OCI-M2 (cell line): Measurements from ENCODE around the gene HS3ST1.
"Not testable (repeated sequence)": the region's sequence is repeated elsewhere in the genome, so short reads cannot be mapped to it uniquely, and the experiment has no call there.

ENCODE experiments used
- DNase-seq: peaks from one replicate; lab custom pipeline; 2025; ENCODE audit not compliant: unreplicated experiment; lab: John Stamatoyannopoulos, UW

The HS3ST1 gene

DNA sequence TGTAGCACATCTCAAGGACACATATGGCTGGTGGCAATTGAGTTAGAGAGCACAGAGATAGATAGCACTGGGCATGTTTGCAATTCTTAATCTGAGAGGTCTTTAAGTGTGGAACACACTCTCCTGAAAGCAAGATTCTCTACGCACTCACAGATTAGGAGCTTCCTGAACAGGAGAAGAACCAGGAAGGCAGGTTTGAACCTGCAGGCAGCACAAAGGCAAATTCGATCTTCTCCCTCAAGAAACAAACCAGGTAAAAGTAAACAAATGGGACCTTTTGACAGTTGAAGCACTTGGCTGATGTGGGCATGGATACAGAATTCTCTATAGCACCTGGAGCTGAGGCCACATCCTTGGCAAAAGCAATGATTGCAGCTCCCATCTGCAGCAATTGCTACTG lies 24.3 kb downstream of the HS3ST1 start:
- no peak for DNase-seq

DNA sequence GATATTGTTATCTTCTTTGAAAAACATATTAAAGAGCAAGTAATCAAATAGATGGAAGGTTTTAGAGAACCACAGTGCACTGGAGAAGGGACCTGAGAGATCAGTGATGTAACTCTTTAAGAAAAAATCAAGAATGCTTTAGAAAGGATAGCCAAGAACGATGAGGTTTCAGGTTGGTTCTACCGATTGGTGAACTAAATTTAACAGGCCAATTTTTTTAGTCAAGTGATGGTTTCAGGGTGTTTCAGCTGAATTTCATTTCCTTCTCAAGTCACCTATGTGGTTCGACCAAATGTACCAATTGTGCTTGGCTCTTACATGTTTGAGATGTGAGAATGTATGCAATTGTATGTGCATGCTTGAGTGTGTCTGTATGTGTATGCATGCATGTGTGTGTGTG lies 26.5 kb downstream of the HS3ST1 start:
- no peak for DNase-seq

DNA sequence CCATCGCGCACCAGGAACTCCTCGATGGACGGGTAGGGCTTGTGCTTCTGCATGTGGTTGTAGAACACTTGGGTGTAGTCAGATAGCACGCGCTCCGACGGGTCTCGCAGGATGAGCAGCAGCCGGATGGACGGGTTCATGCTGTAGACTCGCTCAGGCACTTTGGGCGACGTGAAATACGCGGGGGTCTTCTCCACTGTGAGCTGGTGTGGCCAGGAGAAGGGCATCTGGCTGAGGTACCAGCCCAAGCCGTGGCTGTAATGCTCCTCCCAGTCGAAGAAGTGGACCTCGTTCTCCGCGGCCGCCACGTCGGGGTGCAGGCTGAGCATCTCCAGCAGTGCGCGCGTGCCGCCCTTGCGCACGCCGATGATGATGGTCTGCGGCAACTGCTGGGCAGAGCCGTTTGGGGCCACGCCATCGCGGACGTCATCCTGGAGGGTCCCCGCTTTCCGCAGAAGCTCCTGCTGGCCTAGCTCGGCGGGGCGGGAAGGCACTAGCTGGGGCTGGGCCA lies 29.2 kb downstream of the HS3ST1 start:
- DNase-seq, result no peak

DNA sequence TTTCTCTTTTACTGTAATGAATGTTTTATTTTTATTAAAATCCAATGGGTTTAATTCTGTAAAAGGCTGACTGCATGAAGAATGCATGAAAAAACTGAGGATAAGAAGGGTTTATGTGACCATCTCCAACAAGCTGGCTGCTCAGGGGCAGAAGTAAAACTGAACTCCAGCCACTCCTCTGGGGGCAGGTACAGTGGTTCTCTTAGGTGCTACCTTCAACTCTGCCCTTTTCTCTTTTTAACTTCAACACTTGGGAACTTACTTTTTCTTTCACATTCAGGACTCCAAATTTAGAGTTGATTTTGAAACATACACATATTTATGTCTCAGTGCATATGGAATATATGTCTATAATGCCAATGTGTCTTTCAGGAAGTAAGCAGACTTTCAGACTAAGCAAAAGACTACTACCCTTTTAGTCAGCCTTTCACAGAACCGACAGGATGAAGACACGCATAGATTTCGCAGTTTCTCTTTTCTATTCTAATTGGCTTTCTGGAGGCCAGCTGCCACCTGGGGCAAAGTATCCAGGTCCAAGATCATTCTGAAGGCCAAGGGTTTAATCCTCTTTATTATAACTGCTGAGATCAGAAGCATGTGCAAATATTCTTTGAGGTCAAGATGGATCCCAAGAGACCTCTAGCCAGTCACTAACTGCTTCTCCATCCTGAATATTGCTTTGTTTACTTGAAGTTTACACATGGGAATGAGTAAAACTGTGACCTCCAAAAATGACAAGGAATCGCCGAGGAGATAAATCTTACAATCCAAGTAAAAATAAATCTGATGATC lies 30.7 kb downstream of the HS3ST1 start:
- DNase-seq, result no peak

DNA sequence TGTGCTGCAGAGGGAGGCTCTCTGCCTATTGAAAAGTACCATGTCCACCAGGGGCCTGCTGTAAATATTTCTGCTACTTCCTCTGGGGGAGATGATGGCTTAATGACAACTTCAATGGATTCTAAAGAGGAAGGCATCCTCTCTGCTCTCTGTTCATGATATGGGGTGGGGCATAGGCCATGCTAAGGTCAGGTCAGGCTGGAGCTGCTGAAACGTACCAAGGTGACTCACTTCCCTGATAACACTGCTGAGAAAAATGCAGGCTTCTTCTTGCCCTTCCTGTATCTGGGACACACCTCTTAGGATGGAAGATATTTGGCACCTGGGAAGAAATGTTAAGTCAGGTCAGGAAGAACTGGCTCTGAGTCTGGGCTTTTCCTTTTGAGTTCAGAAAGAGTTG lies 31.5 kb downstream of the HS3ST1 start:
- DNase-seq, result no peak

DNA sequence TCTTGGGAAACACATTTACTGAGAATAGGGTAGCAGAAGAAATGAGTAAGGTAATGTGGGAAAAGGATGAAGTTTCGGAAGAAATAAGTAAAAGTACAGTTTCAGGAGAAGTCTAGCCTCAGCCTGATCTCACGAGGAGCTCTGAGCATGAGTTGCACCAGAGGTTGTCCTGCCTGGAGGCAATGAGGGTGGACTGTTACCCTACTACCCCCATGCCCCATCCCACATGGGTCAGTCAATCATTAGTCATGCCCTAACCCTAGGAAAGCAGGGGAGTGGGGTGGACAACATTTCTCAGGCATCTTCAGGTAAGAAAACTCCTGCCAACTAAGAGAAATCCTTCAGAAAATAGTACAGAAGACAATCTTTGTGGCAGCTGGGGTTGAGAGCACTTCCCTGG lies 35.1 kb downstream of the HS3ST1 start:
- no peak for DNase-seq

DNA sequence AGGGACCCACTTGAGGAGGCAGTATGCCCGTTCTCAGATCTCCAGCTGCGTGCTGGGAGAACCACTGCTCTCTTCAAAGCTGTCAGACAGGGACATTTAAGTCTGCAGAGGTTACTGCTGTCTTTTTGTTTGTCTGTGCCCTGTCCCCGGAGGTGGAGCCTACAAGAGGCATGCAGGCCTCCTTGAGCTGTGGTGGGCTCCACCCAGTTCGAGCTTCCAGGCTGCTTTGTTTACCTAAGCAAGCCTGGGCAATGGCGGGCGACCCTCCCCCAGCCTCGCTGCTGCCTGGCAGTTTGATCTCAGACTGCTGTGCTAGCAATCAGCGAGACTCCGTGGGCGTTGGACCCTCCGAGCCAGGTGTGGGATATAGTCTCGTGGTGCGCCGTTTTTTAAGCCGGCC lies 44.6 kb downstream of the HS3ST1 start:
- DNase-seq, result not testable (repeated sequence)

DNA sequence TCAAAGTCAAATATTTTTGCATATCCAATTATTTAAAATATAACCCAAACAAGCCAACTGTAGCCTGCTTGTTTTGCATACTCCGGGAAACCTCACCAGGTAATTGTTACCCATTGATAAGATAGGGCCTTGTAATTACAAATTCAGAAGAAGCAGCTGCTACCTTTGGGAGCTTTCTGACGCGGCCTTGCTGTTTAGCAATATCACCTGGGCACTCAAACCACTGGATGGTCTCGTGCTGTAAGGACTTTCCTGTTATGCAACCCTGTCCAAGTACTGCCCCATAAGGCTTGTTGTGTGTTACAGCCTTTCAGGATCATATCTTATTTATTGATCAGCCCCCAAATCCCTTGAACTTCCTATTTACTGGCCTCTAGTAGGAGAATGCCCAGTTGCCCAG lies 52.1 kb downstream of the HS3ST1 start:
- no peak for DNase-seq

DNA sequence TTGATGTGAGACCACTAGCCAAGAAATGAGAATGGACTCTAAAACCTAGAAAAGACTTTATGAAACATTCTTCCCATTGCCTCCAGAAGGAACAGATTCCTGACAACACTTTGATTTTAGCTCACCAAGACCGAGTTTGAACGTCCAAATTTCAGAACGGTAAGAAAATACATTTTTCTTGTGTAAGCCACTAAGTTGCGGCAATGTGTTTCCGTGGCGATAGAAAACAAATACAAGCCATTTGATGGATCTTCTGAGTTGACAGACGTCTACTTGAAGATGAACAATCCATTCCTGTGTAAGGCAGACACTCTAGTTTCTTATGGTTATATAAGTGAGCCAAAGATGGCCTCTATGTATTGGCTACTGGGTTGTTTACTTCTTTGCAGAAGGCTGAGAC lies 52.5 kb downstream of the HS3ST1 start:
- DNase-seq, result no peak

DNA sequence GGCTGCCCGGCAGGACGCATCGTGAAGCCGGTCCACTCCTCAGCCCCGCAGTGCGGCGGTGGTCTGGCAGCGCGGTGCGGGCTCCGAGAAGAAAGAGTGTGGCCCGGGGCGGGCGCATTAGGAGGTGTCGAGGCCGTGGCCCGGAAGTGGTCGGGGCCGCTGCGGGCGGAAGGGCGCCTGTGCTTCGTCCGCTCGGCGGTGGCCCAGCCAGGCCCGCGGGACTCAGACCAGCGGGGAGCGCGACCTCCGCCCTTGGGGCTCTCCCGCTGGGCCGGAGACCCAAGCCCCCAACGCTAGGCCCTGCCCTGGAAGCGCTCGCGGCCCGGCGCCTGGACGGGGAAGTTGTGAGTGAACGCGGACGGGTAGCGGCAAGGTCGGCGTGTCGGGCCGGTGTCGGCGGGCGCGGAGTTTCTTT lies 60.0 kb downstream of the HS3ST1 start:
- no peak for DNase-seq

DNA sequence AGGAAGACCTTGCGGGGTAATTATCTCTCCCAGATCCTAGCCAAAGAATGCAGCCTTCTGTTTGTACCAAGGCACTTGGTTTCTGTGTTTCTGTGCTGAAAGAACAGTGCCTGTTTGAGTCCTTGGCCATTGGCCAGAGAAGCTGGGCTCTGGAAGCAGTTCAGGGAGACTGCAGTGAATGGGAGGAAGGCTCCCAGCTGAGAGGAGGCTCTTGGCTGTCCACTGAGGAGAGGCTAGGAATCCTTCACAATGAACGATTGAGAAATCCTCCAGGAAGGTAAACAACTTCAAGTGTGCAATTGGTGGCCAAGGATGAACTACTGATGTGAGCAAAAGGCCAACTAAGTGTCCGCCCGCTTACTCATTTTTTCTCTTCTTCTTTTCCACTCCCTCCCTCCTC lies 61.3 kb downstream of the HS3ST1 start:
- no peak for DNase-seq

DNA sequence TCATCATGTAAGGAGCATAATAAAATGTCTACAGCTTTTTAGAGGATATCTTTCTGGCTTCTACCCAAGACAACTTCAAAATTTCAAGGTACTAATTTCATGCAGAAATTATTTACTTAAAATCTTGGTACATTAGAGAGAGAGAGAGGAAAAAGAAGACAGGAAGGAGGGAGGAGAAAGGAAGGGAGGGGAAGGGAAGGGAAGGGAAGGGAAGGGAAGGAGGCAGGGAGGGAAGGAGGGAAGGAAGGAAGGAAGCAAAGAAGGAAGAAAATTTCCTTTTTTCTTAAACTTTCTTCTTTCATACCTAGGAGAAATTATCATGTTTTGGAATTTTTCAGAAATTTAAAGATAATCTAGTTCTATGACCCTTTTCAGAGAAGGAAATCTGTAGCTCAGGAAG lies 61.8 kb downstream of the HS3ST1 start:
- DNase-seq, result no peak

DNA sequence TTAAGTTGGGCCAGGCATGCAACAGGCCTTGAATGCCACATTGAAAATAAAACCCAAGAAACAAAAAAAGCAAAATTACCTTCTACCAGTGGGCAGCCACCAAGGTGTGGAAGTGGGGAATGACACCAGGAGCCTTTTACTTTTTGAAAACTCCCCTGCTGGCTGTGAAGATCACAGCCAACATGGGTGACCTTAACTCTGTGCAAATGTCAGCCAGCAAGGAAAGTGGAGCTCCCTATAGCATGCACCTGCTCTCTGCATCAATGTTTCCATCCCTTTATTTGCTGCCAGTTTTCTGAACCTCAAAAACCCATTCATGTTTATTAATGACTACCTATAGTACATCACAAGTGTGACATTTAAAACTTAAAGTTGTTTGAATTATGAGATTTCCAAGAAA lies 63.7 kb downstream of the HS3ST1 start:
- no peak for DNase-seq

DNA sequence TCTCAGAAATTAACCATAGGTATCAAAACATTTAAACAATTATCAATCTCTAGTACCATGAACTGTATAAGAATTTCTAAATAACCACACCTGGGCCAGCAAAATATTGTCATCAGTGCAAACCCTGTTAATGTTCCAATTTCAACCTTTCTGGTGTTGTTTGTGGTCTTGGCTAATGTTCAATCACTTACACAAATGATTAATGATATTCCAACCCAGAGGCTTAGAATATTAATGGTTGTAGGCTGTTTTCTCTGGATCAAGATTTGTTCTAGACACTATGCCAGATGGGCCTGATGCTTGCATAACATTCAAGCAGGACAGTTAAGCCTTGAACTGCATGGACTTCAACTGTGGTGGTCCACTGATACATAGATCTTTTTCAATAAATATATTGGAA lies 69.1 kb downstream of the HS3ST1 start:
- DNase-seq, result no peak

DNA sequence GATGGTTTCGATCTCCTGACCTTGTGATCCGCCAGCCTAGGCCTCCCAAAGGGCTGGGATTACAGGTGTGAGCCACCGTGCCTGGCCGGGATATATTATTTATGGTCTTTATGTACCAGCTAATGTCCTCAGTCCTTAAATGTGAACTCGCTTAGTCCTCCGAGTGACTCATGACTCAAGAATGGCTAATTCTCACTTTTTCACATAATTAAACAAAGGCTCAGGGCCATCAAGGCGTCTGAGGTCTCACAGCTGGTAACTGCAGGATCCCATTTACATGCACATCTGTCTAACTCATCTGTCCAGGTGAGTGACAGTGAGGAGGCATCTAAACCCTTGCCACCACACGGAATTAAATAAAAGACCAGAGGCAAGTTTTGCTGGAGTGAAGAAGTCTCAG lies 73.5 kb downstream of the HS3ST1 start:
- no peak for DNase-seq

DNA sequence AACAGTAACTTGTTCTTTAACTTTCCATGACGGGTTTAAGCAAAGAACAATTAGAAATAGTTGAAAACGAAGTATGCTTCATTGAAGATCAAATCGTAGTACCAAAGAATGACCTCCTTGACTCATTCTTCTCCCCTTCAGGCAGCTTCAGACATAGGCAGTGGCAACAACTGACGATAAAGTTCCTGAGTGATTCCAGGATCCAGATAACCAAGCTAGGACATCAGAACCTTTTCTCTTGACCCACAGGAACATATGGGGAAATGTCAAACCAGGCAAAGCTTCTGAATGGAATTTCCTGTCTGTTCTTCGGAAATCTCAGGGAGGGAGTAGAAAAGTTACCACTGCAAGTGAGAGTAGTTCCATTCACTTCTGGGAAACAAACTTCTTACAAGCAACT lies 74.2 kb downstream of the HS3ST1 start:
- DNase-seq, result no peak

DNA sequence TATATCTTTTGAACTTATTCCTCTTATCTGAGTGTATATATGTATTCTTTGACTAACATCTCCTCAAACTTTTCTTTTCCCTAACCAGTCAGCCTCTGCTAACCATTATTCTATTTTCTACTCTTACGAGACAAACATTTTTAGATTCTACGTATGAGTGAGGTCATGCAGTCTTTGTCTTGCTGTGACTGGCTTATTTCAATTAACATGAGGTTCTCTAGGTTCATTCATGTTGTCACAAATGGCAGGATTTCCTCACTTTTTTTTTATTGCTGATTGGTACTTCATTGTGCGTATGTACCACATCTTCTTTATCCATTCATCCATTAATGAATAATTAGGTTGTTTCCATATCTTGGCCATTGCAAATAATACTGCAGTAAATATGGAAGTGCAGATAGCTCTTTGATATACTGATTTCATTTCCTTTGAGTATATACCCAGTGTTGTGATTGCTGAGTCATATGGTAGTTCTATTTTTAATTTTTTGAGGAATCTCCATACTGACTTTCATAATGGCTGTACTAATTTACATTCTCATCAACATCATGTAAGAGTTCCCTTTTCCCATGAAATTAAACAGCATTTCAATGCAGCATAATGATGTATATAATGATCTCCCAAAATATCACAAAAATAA lies 80.1 kb downstream of the HS3ST1 start:
- DNase-seq, result no peak

DNA sequence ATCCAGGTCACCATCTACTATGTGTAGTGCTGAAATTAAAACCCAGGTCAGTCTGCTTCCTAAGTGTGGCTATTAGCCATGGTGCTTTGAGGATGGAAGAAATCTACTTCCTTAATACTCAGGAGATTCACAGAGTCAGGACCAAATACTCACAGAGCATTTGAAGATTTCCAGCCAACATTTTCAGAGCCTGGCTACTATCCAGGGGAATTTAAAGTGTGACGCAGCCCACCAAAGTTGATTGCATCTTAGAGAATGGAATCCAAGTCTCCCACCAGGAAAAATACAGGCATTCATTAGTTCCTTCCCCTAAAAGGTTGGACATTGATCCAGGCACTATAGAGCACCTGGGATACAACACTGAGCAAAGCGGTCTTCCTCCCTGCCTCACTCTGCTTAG lies 83.8 kb downstream of the HS3ST1 start:
- no peak for DNase-seq

DNA sequence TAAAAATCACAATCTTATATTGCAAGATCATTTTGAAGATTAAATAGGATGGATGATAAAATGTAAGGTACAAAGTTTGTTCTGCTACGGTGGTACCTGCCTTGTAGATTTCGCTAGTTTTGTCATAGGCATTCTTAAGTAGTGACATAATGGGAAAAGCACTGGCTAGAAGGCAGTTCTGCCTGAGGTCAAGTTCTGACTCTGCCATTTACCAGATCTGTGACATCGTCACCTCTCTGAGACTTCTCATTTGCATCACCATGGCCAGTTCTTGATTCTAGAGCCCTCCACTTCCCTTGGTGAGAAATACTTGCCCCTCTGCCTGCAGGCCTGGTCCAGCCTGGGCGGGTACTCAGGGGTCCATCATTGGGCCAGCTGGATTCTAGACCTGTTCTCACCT lies 85.2 kb downstream of the HS3ST1 start:
- DNase-seq, result no peak
